ENCODE measurements around the gene ST3GAL2.

DNA sequence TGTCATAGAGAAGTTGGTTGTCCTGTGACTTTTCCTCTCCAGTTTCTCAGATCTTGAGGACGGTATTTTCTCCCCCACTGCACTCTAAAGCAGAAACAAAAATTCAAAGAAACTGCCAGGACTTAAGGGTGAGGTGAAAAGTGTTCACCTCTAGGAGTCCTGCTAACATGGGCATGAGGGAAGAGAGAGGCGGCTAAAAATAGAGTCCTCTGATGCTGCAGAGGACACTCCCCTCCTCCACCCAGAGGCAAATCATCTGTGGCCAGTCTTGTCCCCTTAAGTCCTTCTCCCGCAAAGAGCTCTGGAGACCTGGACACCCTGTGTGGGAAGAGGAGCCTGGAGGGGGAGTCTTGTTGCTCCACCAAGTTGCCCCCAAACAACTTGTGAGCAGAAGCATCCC, 96.9 kb downstream of the ST3GAL2 start:
- TF ChIP-seq SUZ12 (IDR thresholded peaks at IDR 0.05; ENCODE audit: extremely low read depth, insufficient read depth, insufficient read length) (no peak), ZNF274 (IDR thresholded peaks at IDR 0.05; ENCODE audit: low read depth, low read length) (no peak)
